Kidney capillary endothelial cell (primary cell): Measurements from ENCODE around the gene PBX2.
"Not testable (repeated sequence)": the region's sequence is repeated elsewhere in the genome, so short reads cannot be mapped to it uniquely, and the experiment has no call there.

Source experiments
- DNase-seq: peaks from one replicate; pipeline ENCODE4 v3.0.0-alpha.2; 2018; ENCODE audit warnings: low spot score

PBX2 gene

DNA sequence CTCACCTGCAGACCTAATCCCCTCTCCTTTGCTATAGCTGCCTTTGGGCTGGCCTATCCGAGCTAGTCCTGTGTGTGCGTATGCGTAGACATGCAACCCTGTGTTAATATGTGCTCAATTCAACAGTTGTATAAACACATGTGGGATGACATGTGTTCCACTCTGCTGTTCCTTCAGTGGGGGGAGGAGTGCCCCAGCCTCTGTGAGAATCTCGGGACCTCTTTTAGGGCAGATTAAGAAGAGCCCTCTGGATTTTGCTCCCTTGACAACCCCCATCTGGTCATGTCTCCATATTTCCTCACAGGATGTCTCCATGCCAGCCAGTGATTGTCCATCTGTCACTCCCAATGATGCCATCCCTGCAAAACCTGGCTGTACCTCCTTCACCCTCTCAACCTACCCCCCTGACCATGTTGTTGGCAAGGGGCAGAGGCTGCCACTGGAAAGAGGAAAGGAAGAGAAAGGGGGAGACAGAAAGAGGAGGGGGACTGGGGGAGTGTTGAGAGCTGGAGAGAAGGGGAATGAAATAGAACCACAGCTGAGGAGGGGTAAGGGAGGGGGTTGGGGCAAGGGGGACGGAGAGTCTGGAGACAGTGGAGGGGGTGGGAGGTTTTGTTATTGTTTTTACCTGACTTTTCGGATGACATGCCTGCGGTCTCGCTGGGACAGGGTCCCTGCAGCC lies 38.7 kb downstream of the PBX2 start:
- DNase-seq = no peak

- DNase-seq = no peak
Measured at GRCh38 chr6:32149932-32150870, 39.8 kb downstream of the PBX2 start.

DNA sequence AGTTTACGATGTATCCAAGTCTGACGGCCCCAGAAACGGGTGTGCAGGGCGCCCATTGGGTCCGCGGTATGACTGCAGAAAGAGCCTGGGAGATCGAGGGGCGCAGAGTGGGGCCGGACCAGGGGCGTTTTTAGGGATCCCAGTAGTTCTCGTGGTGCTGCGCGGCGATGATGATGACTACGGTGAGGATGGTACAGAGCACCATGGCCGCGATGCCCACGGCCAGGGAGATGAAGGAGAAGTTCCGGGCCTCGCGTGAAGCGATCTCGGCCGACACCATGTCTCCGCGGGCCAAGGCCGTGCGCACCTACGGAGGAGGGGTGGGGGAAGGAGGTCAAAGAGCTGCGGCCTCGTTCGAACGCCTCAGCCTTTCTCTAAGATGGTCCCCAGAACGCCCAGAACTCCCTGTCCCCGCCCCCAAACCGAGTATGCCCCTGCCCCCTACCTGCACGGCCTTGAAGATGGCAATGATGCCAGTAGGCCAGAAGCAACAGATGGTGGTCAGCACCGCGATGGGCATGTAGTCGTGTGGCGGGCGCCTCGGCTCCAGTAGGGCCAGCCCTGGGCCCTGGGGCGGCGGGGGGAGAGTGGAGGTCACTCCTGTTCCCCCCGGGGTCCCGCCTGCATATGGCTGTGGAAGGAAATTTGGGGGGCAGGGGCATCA lies 40.8 kb downstream of the PBX2 start:
- DNase-seq = no peak

DNA sequence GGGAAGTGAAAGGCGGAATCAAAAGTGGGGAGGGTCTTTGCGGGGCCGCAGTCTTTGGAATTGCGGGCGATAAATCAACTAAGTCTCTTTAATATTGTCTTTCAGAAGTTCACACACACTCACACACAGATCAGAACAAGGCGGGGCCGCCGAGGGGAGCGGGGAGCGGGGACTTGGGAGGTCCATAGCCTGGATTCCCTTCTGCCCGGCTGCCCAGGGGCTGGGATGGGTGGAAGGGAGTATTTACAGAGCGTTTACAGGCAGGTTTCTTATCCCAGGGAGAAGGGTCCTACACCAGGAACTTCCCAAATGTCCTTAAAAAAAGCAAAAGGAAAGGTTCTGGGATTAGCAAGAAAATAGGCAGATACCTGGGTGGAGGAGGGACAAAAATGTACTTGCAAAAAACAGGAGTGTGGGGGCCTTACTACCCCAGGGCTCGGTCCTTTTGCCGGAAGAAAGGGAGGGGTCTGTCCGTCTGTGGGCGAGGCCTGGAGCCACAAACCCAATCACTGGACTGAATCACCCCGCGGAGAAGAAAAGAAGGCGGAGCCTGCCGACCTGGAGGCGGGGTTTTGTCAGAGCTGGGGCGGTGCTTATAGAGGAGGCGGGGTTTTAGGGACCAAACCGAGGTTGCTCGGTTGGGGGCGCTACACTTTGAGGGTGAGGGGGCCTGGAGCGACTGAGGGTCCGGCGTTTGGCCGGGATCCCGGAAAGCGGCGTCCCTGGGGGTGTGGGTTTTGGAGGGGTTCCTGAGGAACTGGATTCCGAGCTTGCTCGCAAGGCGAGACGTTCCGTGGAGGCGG lies 41.5 kb downstream of the PBX2 start:
- peak; percentile 74 for DNase-seq

- DNase-seq = no peak
Measured at GRCh38 chr6:32147401-32148132, 42.4 kb downstream of the PBX2 start.

GRCh38 chr6:32146687-32147086 lies 43.3 kb downstream of the PBX2 start:
- no peak for DNase-seq

- DNase-seq = no peak
Measured at GRCh38 chr6:32146287-32146686, 43.7 kb downstream of the PBX2 start.

GRCh38 chr6:32144238-32144637 lies 45.8 kb downstream of the PBX2 start:
- DNase-seq = not testable (repeated sequence)

- no peak for DNase-seq
Measured at GRCh38 chr6:32140420-32141046, 49.5 kb downstream of the PBX2 start.

DNA sequence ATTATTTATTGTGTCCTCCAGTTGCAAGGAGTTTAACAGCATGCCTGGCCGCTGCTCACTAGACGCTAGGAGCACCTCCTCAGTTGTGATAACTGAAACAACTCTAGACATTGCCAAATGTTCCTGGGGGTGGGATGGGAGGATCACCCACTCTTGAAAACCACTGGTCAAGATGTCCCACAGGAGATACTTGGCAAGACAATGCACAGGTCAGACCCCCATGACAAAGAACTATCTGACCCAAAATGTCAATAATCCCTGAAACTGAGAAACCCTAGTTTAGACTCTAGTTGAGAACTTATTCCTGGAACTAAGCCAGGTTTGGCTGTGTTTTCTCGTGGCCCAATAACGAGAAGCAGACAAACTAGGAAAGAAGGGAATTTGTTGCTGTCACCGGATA lies 50.4 kb downstream of the PBX2 start:
- no peak for DNase-seq

GRCh38 chr6:32137454-32137853 lies 52.5 kb downstream of the PBX2 start:
- no peak for DNase-seq
